Choroid plexus epithelial cell (primary cell): ENCODE measurements around the gene SLC4A5.
"Not testable (repeated sequence)": the region's sequence is repeated elsewhere in the genome, so short reads cannot be mapped to it uniquely, and the experiment has no call there.

Experiments
- DNase-seq: peaks from one replicate; pipeline ENCODE4 v3.0.0-alpha.2; 2010; ENCODE audit warnings: low read depth
- H3K4me3 ChIP-seq: 2 replicates; pipeline ENCODE4 v1.5.1; 2011; ENCODE audit warnings: low read depth, mild to moderate bottlenecking, control low read depth, low read length, moderate library complexity
- CTCF ChIP-seq: conservative IDR thresholded peaks from 2 replicates; pipeline ENCODE4 v1.5.1; 2011; ENCODE audit warnings: low read depth, mild to moderate bottlenecking, control low read depth, inconsistent platforms, low read length, moderate library complexity

Gene SLC4A5

GRCh38 chr2:74188018-74188601 lies 155.1 kb downstream of the SLC4A5 start:
- no peak overlapping the region for H3K4me3 ChIP-seq
- no peak for TF ChIP-seq CTCF
- DNase-seq = peak; percentile 58

- DNase-seq, H3K4me3 ChIP-seq: not testable (repeated sequence)
Measured at GRCh38 chr2:74186706-74187105, 156.5 kb downstream of the SLC4A5 start.

GRCh38 chr2:74186038-74186437 lies 157.2 kb downstream of the SLC4A5 start:
- DNase-seq = no peak
- no peak for TF ChIP-seq CTCF
- no peak overlapping the region for H3K4me3 ChIP-seq

- TF ChIP-seq CTCF = no peak
- no peak overlapping the region for H3K4me3 ChIP-seq
- no peak for DNase-seq
Measured at GRCh38 chr2:74183878-74184277, 159.3 kb downstream of the SLC4A5 start.

- no peak for TF ChIP-seq CTCF
- no peak for DNase-seq
- H3K4me3 ChIP-seq = no peak overlapping the region
Measured at GRCh38 chr2:74181739-74182138, 161.5 kb downstream of the SLC4A5 start.

GRCh38 chr2:74179063-74179865 lies 164.0 kb downstream of the SLC4A5 start:
- TF ChIP-seq CTCF = peak; percentile 41
- no peak for DNase-seq
- H3K4me3 ChIP-seq = peak overlapping the region; percentile 77

- H3K4me3 ChIP-seq = peak within 1 kb of the TSS; percentile 77
- DNase-seq = peak; percentile 99
- no peak for TF ChIP-seq CTCF
Measured at GRCh38 chr2:74178211-74179062, 164.8 kb downstream of the SLC4A5 start, which contains the start of gene MOB1A. TSS of gene MOB1A (minus strand) at chr2:74178879. CDS start at chr2:74178674, 205 bp downstream.
